Measurements from ENCODE around the gene ANKRD11. TPM values are rescaled to one million over a fixed set of nuclear protein-coding genes. Genes with fewer than 3 reads are reported as not detected.

ANKRD11 gene
- total RNA-seq, 1 donor from 2014 or later, result 209 TPM

- Mint-ChIP-seq H3K27ac (ENCODE audit: unreplicated experiment) (no peak overlapping the region), H3K4me1 (ENCODE audit: unreplicated experiment) (peaks cover 7% of the 10 kb centered on the region), H3K27me3 (ENCODE audit: unreplicated experiment) (no peaks in the 10 kb centered on the region), H3K4me3 (ENCODE audit: unreplicated experiment) (no peak overlapping the region), H3K36me3 (ENCODE audit: unreplicated experiment) (peaks cover 15% of the 10 kb centered on the region), H3K9me3 (ENCODE audit: unreplicated experiment) (no peaks in the 10 kb centered on the region)
- TF ChIP-seq, protein P1, sequence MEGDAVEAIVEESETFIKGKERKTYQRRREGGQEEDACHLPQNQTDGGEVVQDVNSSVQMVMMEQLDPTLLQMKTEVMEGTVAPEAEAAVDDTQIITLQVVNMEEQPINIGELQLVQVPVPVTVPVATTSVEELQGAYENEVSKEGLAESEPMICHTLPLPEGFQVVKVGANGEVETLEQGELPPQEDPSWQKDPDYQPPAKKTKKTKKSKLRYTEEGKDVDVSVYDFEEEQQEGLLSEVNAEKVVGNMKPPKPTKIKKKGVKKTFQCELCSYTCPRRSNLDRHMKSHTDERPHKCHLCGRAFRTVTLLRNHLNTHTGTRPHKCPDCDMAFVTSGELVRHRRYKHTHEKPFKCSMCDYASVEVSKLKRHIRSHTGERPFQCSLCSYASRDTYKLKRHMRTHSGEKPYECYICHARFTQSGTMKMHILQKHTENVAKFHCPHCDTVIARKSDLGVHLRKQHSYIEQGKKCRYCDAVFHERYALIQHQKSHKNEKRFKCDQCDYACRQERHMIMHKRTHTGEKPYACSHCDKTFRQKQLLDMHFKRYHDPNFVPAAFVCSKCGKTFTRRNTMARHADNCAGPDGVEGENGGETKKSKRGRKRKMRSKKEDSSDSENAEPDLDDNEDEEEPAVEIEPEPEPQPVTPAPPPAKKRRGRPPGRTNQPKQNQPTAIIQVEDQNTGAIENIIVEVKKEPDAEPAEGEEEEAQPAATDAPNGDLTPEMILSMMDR (IDR thresholded peaks at IDR 0.05), result no peak
- DNase-seq (ENCODE audit: extremely low spot score, unreplicated experiment), result no peak
Measured at GRCh38 chr16:89288966-89289365, 201.4 kb downstream of the ANKRD11 start.

DNA sequence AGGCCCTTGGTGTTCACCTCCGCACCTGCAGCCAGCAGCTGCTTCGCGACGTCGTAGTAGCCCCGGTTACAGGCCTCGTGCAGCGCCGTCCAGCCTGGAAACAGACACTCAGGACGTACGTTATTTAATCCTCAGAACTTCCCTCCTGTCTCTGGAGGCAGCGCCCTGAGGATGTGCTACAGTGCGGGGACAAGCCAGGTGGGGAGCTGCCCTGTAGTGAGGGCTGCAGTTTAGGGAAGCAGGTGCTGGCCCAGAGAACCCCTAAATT is 201.8 kb downstream of the ANKRD11 start:
- DNase-seq (ENCODE audit: extremely low spot score, unreplicated experiment), result no peak
- no peaks in the 10 kb centered on the region for H3K27me3 Mint-ChIP-seq (ENCODE audit: unreplicated experiment)
- no peak overlapping the region for H3K4me3 Mint-ChIP-seq (ENCODE audit: unreplicated experiment)
- no peak overlapping the region for H3K27ac Mint-ChIP-seq (ENCODE audit: unreplicated experiment)
- H3K4me1 Mint-ChIP-seq (ENCODE audit: unreplicated experiment), result peaks cover 7% of the 10 kb centered on the region
- TF ChIP-seq, protein P1 (IDR thresholded peaks at IDR 0.05), result no peak
- no peaks in the 10 kb centered on the region for H3K9me3 Mint-ChIP-seq (ENCODE audit: unreplicated experiment)
- H3K36me3 Mint-ChIP-seq (ENCODE audit: unreplicated experiment), result peaks cover 15% of the 10 kb centered on the region

DNA sequence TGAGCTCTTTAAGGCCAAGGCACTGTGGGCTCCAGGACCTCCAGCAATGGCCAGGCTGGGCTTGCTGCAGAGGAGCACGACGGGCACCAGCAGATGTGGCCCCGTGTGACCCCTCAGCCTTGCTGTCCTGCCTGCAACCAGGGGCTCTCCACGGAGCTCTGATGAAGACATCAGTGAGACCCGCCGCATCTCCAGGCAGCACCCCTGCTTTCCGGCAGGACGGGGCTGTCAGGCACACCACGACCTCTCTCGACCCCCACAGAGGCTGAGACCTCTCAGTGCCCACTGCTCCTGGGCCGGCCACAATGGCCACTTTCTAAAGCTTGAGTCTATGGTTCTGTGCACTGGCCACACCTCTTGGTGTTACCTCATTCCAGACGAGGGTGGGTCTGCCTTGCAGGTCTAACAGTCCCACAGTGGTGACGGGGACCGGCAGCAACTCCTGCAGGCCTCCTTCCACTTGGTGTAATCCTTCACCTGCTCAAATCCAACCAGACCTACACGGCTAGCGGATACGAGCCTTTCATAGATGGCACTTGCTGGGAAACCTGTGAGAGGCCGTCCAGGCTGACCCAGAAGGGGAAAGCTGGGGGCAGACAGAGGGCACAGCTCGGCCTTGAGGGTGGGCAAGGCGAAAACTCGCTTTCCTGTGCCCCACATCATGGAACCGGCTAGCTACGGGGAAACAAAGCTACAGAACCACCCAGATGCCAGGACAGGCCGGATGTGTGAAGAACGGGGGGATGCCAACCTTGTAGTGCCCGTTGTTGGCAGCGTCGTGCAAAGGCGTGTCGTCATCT is 202.4 kb downstream of the ANKRD11 start:
- Mint-ChIP-seq H3K36me3 (ENCODE audit: unreplicated experiment) (peaks cover 15% of the 10 kb centered on the region), H3K27ac (ENCODE audit: unreplicated experiment) (no peak overlapping the region), H3K27me3 (ENCODE audit: unreplicated experiment) (no peaks in the 10 kb centered on the region), H3K4me3 (ENCODE audit: unreplicated experiment) (no peak overlapping the region), H3K9me3 (ENCODE audit: unreplicated experiment) (no peaks in the 10 kb centered on the region), H3K4me1 (ENCODE audit: unreplicated experiment) (peaks cover 7% of the 10 kb centered on the region)
- no peak for DNase-seq (ENCODE audit: extremely low spot score, unreplicated experiment)
- TF ChIP-seq, protein P1 (IDR thresholded peaks at IDR 0.05), result no peak

DNA sequence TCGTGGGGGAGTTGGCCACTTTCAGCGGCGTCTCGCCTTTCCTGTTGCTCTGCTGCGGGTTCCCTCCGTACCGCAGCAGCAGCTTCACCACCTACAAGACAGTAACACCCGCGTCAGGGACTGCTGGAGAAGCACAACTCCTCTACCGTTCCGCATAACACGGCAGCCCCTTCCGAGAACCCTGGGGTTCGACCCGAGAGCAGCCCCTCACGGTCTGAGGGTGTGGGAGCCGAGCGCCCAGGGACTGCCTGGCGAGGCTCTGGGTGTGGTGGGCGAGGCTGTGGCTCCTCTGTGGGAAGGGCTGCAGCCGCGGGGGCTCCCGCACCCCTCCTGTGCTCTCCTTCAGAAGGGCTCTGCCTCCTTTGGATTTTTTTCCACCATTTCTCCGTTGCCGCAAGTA is 204.3 kb downstream of the ANKRD11 start:
- peaks cover 6% of the 10 kb centered on the region for H3K4me1 Mint-ChIP-seq (ENCODE audit: unreplicated experiment)

DNA sequence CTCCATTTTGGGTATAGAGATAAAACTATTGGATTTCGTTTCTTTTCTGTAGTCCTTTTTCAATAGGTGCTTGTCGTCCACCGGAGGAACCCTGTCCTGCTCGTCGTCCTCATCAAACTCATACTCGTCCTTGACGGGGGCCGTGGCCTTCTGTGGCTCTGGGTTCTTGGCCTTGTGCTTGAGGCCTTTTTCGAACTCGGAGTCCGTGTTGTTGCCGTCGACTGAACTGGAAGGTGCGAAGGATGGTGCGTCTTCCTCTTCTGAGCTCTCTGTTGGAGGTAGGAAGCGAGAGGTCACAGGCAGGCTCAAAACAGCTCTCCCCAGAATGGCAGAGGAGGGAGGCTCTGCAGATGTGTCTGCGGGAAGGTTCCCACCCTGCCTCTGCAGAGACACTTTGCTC is 205.0 kb downstream of the ANKRD11 start:
- Mint-ChIP-seq H3K27ac (ENCODE audit: unreplicated experiment) (no peak overlapping the region), H3K27me3 (ENCODE audit: unreplicated experiment) (no peaks in the 10 kb centered on the region), H3K4me3 (ENCODE audit: unreplicated experiment) (no peak overlapping the region), H3K36me3 (ENCODE audit: unreplicated experiment) (peaks cover 21% of the 10 kb centered on the region), H3K9me3 (ENCODE audit: unreplicated experiment) (no peaks in the 10 kb centered on the region), H3K4me1 (ENCODE audit: unreplicated experiment) (peaks cover 6% of the 10 kb centered on the region)
- TF ChIP-seq, protein P1 (IDR thresholded peaks at IDR 0.05), result no peak
- DNase-seq (ENCODE audit: extremely low spot score, unreplicated experiment), result no peak

More for the DNA sequence above, 204.3 kb downstream of the ANKRD11 start:
- no peak overlapping the region for H3K27ac Mint-ChIP-seq (ENCODE audit: unreplicated experiment)
- TF ChIP-seq, protein P1 (IDR thresholded peaks at IDR 0.05), result no peak
- no peaks in the 10 kb centered on the region for H3K9me3 Mint-ChIP-seq (ENCODE audit: unreplicated experiment)
- H3K4me3 Mint-ChIP-seq (ENCODE audit: unreplicated experiment), result no peak overlapping the region
- DNase-seq (ENCODE audit: extremely low spot score, unreplicated experiment), result no peak
- H3K27me3 Mint-ChIP-seq (ENCODE audit: unreplicated experiment), result no peaks in the 10 kb centered on the region
- H3K36me3 Mint-ChIP-seq (ENCODE audit: unreplicated experiment), result peaks cover 15% of the 10 kb centered on the region

All from osteocyte (in vitro differentiated cells).